Measurements from ENCODE around the gene IFRD2.

IFRD2 gene

GRCh38 chr3:50279255-50280016 lies 12.8 kb downstream of the IFRD2 start:
- Histone ChIP-seq H3K36me3 (ENCODE audit: control insufficient read depth in 2 of 2, insufficient read depth in 2 of 2, low read length in 2 of 2) (no peaks in the 10 kb centered on the region), H3K9ac (ENCODE audit: low read length in 2 of 2) (peak overlapping the region; percentile 3 to 21), H3K4me1 (ENCODE audit: control insufficient read depth, insufficient read depth, low read length) (peaks cover 22% of the 10 kb centered on the region), H3K4me3 (ENCODE audit: low read length in 2 of 2) (no peak overlapping the region), H3K27me3 (ENCODE audit: control insufficient read depth in 1 of 2, insufficient read depth in 2 of 2, low read length in 2 of 2) (peaks cover 5 to 8% of the 10 kb centered on the region in 2 donors), H3K9me3 (ENCODE audit: control insufficient read depth in 2 of 2, low read length in 2 of 2) (no peaks in the 10 kb centered on the region), H3K27ac (ENCODE audit: low read length) (no peak overlapping the region)

DNA sequence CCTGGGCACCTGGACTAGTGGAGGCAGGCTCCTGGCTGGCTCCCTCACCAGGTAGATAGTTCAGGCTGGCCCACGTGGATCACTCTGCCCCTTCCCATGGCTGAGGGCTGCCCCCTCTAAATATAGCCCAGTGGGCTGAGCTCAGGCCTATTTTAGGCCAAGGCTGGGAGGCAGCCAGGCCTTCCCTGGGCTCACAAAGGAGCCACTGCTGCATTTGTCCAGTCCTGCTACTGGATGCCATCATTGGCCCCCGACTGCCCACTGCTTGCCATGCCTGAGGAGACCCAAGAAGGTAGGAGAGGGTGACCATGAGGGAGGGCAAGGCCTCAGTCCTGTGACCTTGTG lies 13.4 kb downstream of the IFRD2 start, which contains the start of gene LSMEM2:
Gene LSMEM2 (plus strand): TSS at position 208 of the 345 bp plus-strand sequence. CDS start 27 bp downstream, at position 235.
- Histone ChIP-seq H3K9me3 (ENCODE audit: control insufficient read depth in 2 of 2, low read length in 2 of 2) (no peaks in the 10 kb centered on the region), H3K4me3 (ENCODE audit: low read length in 2 of 2) (no peak within 1 kb of the TSS), H3K27me3 (ENCODE audit: control insufficient read depth in 1 of 2, insufficient read depth in 2 of 2, low read length in 2 of 2) (peaks cover 5 to 12% of the 10 kb centered on the region in 2 donors), H3K9ac (ENCODE audit: low read length in 2 of 2) (peak within 1 kb of the TSS; percentile 3 to 36), H3K27ac (ENCODE audit: low read length) (no peak within 1 kb of the TSS), H3K4me1 (ENCODE audit: control insufficient read depth, insufficient read depth, low read length) (peaks cover 24% of the 10 kb centered on the region), H3K36me3 (ENCODE audit: control insufficient read depth in 2 of 2, insufficient read depth in 2 of 2, low read length in 2 of 2) (no peaks in the 10 kb centered on the region)

- H3K4me3 ChIP-seq (ENCODE audit: low read length in 2 of 2), result no peak overlapping the region
These were observed 13.9 kb downstream of the IFRD2 start for GRCh38 chr3:50278123-50278879.

DNA sequence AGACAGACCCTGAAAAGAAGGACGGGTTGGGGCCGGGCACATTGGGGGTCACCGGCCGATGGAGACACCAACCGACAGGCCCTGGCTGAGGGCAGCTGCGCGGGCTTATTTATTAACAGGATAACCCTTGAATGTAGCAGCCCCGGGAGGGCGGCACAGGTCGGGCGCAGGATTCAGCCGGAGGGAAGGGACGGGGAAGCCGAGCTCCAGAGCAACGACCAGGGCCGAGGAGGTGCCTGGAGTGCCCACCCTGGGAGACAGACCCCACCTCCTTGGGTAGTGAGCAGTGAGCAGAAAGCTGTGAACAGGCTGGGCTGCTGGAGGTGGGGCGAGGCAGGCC lies 15.5 kb downstream of the IFRD2 start:
- peaks cover 5 to 20% of the 10 kb centered on the region in 2 donors for H3K27me3 ChIP-seq (ENCODE audit: control insufficient read depth in 1 of 2, insufficient read depth in 2 of 2, low read length in 2 of 2)
- no peaks in the 10 kb centered on the region for H3K9me3 ChIP-seq (ENCODE audit: control insufficient read depth in 2 of 2, low read length in 2 of 2)
- H3K4me1 ChIP-seq (ENCODE audit: control insufficient read depth, insufficient read depth, low read length), result peaks cover 32% of the 10 kb centered on the region
- no peak overlapping the region for H3K27ac ChIP-seq (ENCODE audit: low read length)
- H3K36me3 ChIP-seq (ENCODE audit: control insufficient read depth in 2 of 2, insufficient read depth in 2 of 2, low read length in 2 of 2), result no peaks in the 10 kb centered on the region
- no peak overlapping the region for H3K4me3 ChIP-seq (ENCODE audit: low read length in 2 of 2)
- no peak overlapping the region for H3K9ac ChIP-seq (ENCODE audit: low read length in 2 of 2)

More at GRCh38 chr3:50278123-50278879, 13.9 kb downstream of the IFRD2 start:
- peak overlapping the region in 1 of 2 donors; percentile 36 for H3K9ac ChIP-seq (ENCODE audit: low read length in 2 of 2)
- no peaks in the 10 kb centered on the region for H3K36me3 ChIP-seq (ENCODE audit: control insufficient read depth in 2 of 2, insufficient read depth in 2 of 2, low read length in 2 of 2)
- H3K9me3 ChIP-seq (ENCODE audit: control insufficient read depth in 2 of 2, low read length in 2 of 2), result no peaks in the 10 kb centered on the region
- H3K27ac ChIP-seq (ENCODE audit: low read length), result no peak overlapping the region
- H3K27me3 ChIP-seq (ENCODE audit: control insufficient read depth in 1 of 2, insufficient read depth in 2 of 2, low read length in 2 of 2), result peaks cover 5 to 17% of the 10 kb centered on the region in 2 donors
- peaks cover 27% of the 10 kb centered on the region for H3K4me1 ChIP-seq (ENCODE audit: control insufficient read depth, insufficient read depth, low read length)

- Histone ChIP-seq H3K9ac (ENCODE audit: low read length in 2 of 2) (no peak overlapping the region), H3K4me3 (ENCODE audit: low read length in 2 of 2) (no peak overlapping the region), H3K36me3 (ENCODE audit: control insufficient read depth in 2 of 2, insufficient read depth in 2 of 2, low read length in 2 of 2) (no peaks in the 10 kb centered on the region), H3K4me1 (ENCODE audit: control insufficient read depth, insufficient read depth, low read length) (peaks cover 32% of the 10 kb centered on the region), H3K27me3 (ENCODE audit: control insufficient read depth in 1 of 2, insufficient read depth in 2 of 2, low read length in 2 of 2) (peaks cover 5 to 20% of the 10 kb centered on the region in 2 donors), H3K9me3 (ENCODE audit: control insufficient read depth in 2 of 2, low read length in 2 of 2) (no peaks in the 10 kb centered on the region), H3K27ac (ENCODE audit: low read length) (no peak overlapping the region)
These were observed 16.1 kb downstream of the IFRD2 start for GRCh38 chr3:50275996-50276761.

GRCh38 chr3:50275141-50275995 lies 16.9 kb downstream of the IFRD2 start:
- H3K27ac ChIP-seq (ENCODE audit: low read length), result no peak overlapping the region
- H3K9ac ChIP-seq (ENCODE audit: low read length in 2 of 2), result no peak overlapping the region
- H3K27me3 ChIP-seq (ENCODE audit: control insufficient read depth in 1 of 2, insufficient read depth in 2 of 2, low read length in 2 of 2), result peaks cover 5 to 20% of the 10 kb centered on the region in 2 donors
- H3K4me3 ChIP-seq (ENCODE audit: low read length in 2 of 2), result no peak overlapping the region
- peaks cover 35% of the 10 kb centered on the region for H3K4me1 ChIP-seq (ENCODE audit: control insufficient read depth, insufficient read depth, low read length)
- H3K36me3 ChIP-seq (ENCODE audit: control insufficient read depth in 2 of 2, insufficient read depth in 2 of 2, low read length in 2 of 2), result no peaks in the 10 kb centered on the region
- no peaks in the 10 kb centered on the region for H3K9me3 ChIP-seq (ENCODE audit: control insufficient read depth in 2 of 2, low read length in 2 of 2)

DNA sequence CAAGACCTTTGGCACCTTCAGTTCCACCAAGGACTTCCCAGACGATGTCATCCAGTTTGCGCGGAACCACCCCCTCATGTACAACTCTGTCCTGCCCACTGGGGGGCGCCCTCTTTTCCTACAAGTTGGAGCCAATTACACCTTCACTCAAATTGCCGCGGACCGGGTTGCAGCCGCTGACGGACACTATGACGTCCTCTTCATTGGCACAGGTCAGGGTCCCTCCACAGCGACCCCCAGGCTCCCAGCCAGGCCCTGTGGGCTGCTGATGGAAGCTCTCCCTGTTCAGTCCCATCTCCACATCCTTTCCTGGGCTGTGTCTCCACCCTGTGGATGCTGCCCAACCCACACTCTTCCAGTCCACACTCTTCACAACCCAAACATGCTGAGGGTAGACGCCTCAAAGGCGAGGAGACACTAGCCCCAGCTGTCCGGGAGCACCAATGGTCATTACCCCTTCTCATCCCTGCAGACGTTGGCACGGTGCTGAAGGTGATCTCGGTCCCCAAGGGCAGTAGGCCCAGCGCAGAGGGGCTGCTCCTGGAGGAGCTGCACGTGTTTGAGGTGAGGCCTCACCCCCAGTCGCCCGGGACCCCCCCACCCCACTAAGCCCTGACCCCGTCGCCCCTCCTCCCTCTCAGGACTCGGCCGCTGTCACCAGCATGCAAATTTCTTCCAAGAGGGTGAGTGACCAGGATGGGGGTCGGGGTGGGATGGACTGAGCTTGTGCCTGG lies 17.7 kb downstream of the IFRD2 start:
- H3K9ac ChIP-seq (ENCODE audit: low read length in 2 of 2), result no peak overlapping the region
- H3K27ac ChIP-seq (ENCODE audit: low read length), result no peak overlapping the region
- no peaks in the 10 kb centered on the region for H3K36me3 ChIP-seq (ENCODE audit: control insufficient read depth in 2 of 2, insufficient read depth in 2 of 2, low read length in 2 of 2)
- H3K9me3 ChIP-seq (ENCODE audit: control insufficient read depth in 2 of 2, low read length in 2 of 2), result no peaks in the 10 kb centered on the region
- peaks cover 41% of the 10 kb centered on the region for H3K4me1 ChIP-seq (ENCODE audit: control insufficient read depth, insufficient read depth, low read length)
- H3K27me3 ChIP-seq (ENCODE audit: control insufficient read depth in 1 of 2, insufficient read depth in 2 of 2, low read length in 2 of 2), result peaks cover 5 to 20% of the 10 kb centered on the region in 2 donors
- H3K4me3 ChIP-seq (ENCODE audit: low read length in 2 of 2), result no peak overlapping the region

GRCh38 chr3:50273689-50274065 lies 18.6 kb downstream of the IFRD2 start:
- H3K36me3 ChIP-seq (ENCODE audit: control insufficient read depth in 2 of 2, insufficient read depth in 2 of 2, low read length in 2 of 2), result no peaks in the 10 kb centered on the region
- H3K4me1 ChIP-seq (ENCODE audit: control insufficient read depth, insufficient read depth, low read length), result peaks cover 41% of the 10 kb centered on the region
- H3K9me3 ChIP-seq (ENCODE audit: control insufficient read depth in 2 of 2, low read length in 2 of 2), result no peaks in the 10 kb centered on the region
- H3K4me3 ChIP-seq (ENCODE audit: low read length in 2 of 2), result no peak overlapping the region
- peaks cover 5 to 20% of the 10 kb centered on the region in 2 donors for H3K27me3 ChIP-seq (ENCODE audit: control insufficient read depth in 1 of 2, insufficient read depth in 2 of 2, low read length in 2 of 2)
- H3K27ac ChIP-seq (ENCODE audit: low read length), result no peak overlapping the region
- no peak overlapping the region for H3K9ac ChIP-seq (ENCODE audit: low read length in 2 of 2)

DNA sequence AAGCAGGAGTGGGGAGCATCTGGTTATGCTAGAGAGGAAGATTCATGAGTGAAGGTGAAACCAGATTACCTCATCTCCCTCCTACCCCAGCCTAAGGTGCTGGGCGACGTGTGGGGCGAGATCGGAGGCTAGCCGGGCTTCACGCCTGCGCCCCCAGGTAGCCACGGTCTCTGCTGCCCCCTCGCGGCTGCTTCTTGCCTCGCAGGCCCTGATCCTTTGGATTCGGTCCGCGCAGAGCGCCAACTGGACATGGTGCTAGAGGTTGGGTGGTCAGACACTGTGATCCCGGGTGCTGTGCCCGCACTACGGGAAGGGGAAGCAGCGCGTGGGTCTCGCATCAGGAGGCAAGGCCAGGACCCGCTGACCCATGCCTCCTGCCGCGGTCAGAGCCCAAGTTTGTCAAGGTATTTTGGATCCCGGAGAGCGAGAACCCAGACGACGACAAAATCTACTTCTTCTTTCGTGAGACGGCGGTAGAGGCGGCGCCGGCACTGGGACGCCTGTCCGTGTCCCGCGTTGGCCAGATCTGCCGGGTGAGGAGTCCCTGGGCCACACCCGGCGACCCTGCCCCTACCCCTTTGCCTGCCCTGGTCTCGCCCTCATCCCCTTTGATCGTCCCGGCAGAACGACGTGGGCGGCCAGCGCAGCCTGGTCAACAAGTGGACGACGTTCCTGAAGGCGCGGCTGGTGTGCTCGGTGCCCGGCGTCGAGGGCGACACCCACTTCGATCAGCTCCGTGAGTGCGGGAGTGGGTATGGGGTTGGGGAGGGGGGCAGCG lies 19.1 kb downstream of the IFRD2 start:
- no peak overlapping the region for H3K27ac ChIP-seq (ENCODE audit: low read length)
- H3K4me3 ChIP-seq (ENCODE audit: low read length in 2 of 2), result peak overlapping the region in 1 of 2 donors; percentile 70
- H3K4me1 ChIP-seq (ENCODE audit: control insufficient read depth, insufficient read depth, low read length), result peaks cover 41% of the 10 kb centered on the region
- H3K9me3 ChIP-seq (ENCODE audit: control insufficient read depth in 2 of 2, low read length in 2 of 2), result no peaks in the 10 kb centered on the region
- no peaks in the 10 kb centered on the region for H3K36me3 ChIP-seq (ENCODE audit: control insufficient read depth in 2 of 2, insufficient read depth in 2 of 2, low read length in 2 of 2)
- peak overlapping the region in 1 of 2 donors; percentile 60 for H3K9ac ChIP-seq (ENCODE audit: low read length in 2 of 2)
- peaks cover 5 to 20% of the 10 kb centered on the region in 2 donors for H3K27me3 ChIP-seq (ENCODE audit: control insufficient read depth in 1 of 2, insufficient read depth in 2 of 2, low read length in 2 of 2)

Data from stomach smooth muscle (tissue), 2 donors.